Esophagus (tissue), 2 donors: ENCODE data around the gene PCDH9. TPM values are rescaled to one million over a fixed set of nuclear protein-coding genes. Genes with fewer than 3 reads are reported as not detected.
"Not testable (repeated sequence)": the region's sequence is repeated elsewhere in the genome, so short reads cannot be mapped to it uniquely, and the experiment has no call there.

Source experiments
- H3K27ac ChIP-seq, 2 donors: one replicate each; pipeline ENCODE4 v1.5.1; 2013; ENCODE audit warnings: low read depth in 2 of 2, mild to moderate bottlenecking in 2 of 2, inconsistent platforms in 1 of 2, low read length in 1 of 2, moderate library complexity in 1 of 2
- H3K27me3 ChIP-seq, 2 donors: one replicate each; pipeline ENCODE4 v1.6.1; 2013; ENCODE audit warnings: low read length in 2 of 2, control low read depth in 1 of 2, mild to moderate bottlenecking in 1 of 2; ENCODE audit not compliant: insufficient read depth in 2 of 2, control insufficient read depth in 1 of 2
- H3K36me3 ChIP-seq, 2 donors: one replicate each; pipeline ENCODE4 v1.6.1; 2013; ENCODE audit warnings: low read length in 1 of 2; ENCODE audit not compliant: control insufficient read depth in 2 of 2, insufficient read depth in 2 of 2
- H3K4me1 ChIP-seq, 2 donors: one replicate each; pipeline ENCODE4 v1.6.1; 2013; ENCODE audit warnings: low read length in 1 of 2; ENCODE audit not compliant: control insufficient read depth in 2 of 2, insufficient read depth in 2 of 2
- H3K4me3 ChIP-seq, 2 donors: one replicate each; pipeline ENCODE4 v1.5.1; 2013; ENCODE audit warnings: low read length in 2 of 2, mild to moderate bottlenecking in 2 of 2, low read depth in 1 of 2, moderate library complexity in 1 of 2
- H3K9me3 ChIP-seq, 2 donors: one replicate each; pipeline ENCODE4 v1.6.1; 2013; ENCODE audit warnings: mild to moderate bottlenecking in 2 of 2, low read depth in 1 of 2, low read length in 1 of 2, moderate library complexity in 1 of 2; ENCODE audit not compliant: control insufficient read depth in 2 of 2, insufficient read depth in 1 of 2
- WGBS, 2 donors: extraction: QIAGEN DNeasy Blood & Tissue Kit; methylation state at CpG; one replicate each; pipeline ENCODE4 v1.1.7; 2013; 5-methylcytosine and 5-hydroxymethylcytosine counted together
- polyA plus RNA-seq, 2 donors: library from polyadenylated mRNA; stranded (reverse); fragments of 200-250 nt; gene quantifications; one replicate each; pipeline ENCODE4 v1.2.3, GENCODE V29; 2013
- donor health status: healthy with polysubstance abuse.
- donor health status: Bipolar disorder and iron deficiency.

Gene PCDH9
- polyA plus RNA-seq, 2 donors: 0.12 to 0.14 TPM

- WGBS, 2 donors: 67 to 75% methylated on average over 4 of the region's 4 CpGs
- H3K27ac ChIP-seq: no peak overlapping the region
Measured at GRCh38 chr13:66914155-66914554, 316.0 kb downstream of the PCDH9 start.

GRCh38 chr13:66911411-66911939, 318.7 kb downstream of the PCDH9 start:
- no peaks in the 10 kb centered on the region for H3K9me3 ChIP-seq
- 81 to 85% methylated on average over 4 of the region's 4 CpGs for WGBS, 2 donors
- H3K4me1 ChIP-seq: no peaks in the 10 kb centered on the region
- no peaks in the 10 kb centered on the region for H3K36me3 ChIP-seq
- no peak overlapping the region for H3K27ac ChIP-seq
- H3K27me3 ChIP-seq: no peaks in the 10 kb centered on the region
- H3K4me3 ChIP-seq: no peak overlapping the region

More at GRCh38 chr13:66914155-66914554, 316.0 kb downstream of the PCDH9 start:
- no peaks in the 10 kb centered on the region for H3K9me3 ChIP-seq
- H3K4me1 ChIP-seq: no peaks in the 10 kb centered on the region
- no peak overlapping the region for H3K4me3 ChIP-seq
- no peaks in the 10 kb centered on the region for H3K27me3 ChIP-seq
- H3K36me3 ChIP-seq: no peaks in the 10 kb centered on the region

GRCh38 chr13:66899955-66900354, 330.2 kb downstream of the PCDH9 start:
- H3K36me3 ChIP-seq: no peaks in the 10 kb centered on the region
- H3K4me1 ChIP-seq: no peaks in the 10 kb centered on the region
- no peak overlapping the region for H3K4me3 ChIP-seq
- WGBS, 2 donors: 65 to 82% methylated on average over 3 of the region's 3 CpGs
- no peaks in the 10 kb centered on the region for H3K9me3 ChIP-seq
- no peak overlapping the region for H3K27ac ChIP-seq
- H3K27me3 ChIP-seq: no peaks in the 10 kb centered on the region

GRCh38 chr13:66896933-66897332, 333.2 kb downstream of the PCDH9 start:
- Histone ChIP-seq H3K27ac (no peak overlapping the region), H3K4me1 (no peaks in the 10 kb centered on the region), H3K27me3 (no peaks in the 10 kb centered on the region), H3K4me3 (no peak overlapping the region), H3K9me3 (no peaks in the 10 kb centered on the region), H3K36me3 (no peaks in the 10 kb centered on the region)
- WGBS, 2 donors: 17 to 26% methylated on average over 1 of the region's 1 CpG

GRCh38 chr13:66895780-66896179, 334.4 kb downstream of the PCDH9 start:
- no peaks in the 10 kb centered on the region for H3K4me1 ChIP-seq
- H3K9me3 ChIP-seq: no peaks in the 10 kb centered on the region
- no peak overlapping the region for H3K4me3 ChIP-seq
- WGBS, 2 donors: 73 to 74% methylated on average over 5 of the region's 5 CpGs
- H3K27ac ChIP-seq: no peak overlapping the region
- H3K36me3 ChIP-seq: no peaks in the 10 kb centered on the region
- H3K27me3 ChIP-seq: no peaks in the 10 kb centered on the region

GRCh38 chr13:66895320-66895719, 334.8 kb downstream of the PCDH9 start:
- Histone ChIP-seq H3K4me1 (no peaks in the 10 kb centered on the region), H3K27me3 (no peaks in the 10 kb centered on the region), H3K4me3 (no peak overlapping the region), H3K36me3 (no peaks in the 10 kb centered on the region), H3K9me3 (no peaks in the 10 kb centered on the region), H3K27ac (no peak overlapping the region)
- WGBS, 2 donors: 92 to 93% methylated on average over 3 of the region's 3 CpGs

- Histone ChIP-seq H3K36me3 (no peaks in the 10 kb centered on the region), H3K4me1 (no peaks in the 10 kb centered on the region), H3K4me3 (no peak overlapping the region), H3K9me3 (no peaks in the 10 kb centered on the region), H3K27ac (no peak overlapping the region), H3K27me3 (no peaks in the 10 kb centered on the region)
- WGBS, 2 donors: 87 to 88% methylated on average over 1 of the region's 1 CpG
Measured at GRCh38 chr13:66888698-66889097, 341.4 kb downstream of the PCDH9 start.

GRCh38 chr13:66887088-66887487, 343.0 kb downstream of the PCDH9 start:
- Histone ChIP-seq H3K27ac (no peak overlapping the region), H3K4me3 (no peak overlapping the region), H3K4me1 (no peaks in the 10 kb centered on the region), H3K27me3 (no peaks in the 10 kb centered on the region), H3K36me3 (no peaks in the 10 kb centered on the region), H3K9me3 (no peaks in the 10 kb centered on the region)
- WGBS, 2 donors: 21 to 40% methylated on average over 5 of the region's 5 CpGs

DNA sequence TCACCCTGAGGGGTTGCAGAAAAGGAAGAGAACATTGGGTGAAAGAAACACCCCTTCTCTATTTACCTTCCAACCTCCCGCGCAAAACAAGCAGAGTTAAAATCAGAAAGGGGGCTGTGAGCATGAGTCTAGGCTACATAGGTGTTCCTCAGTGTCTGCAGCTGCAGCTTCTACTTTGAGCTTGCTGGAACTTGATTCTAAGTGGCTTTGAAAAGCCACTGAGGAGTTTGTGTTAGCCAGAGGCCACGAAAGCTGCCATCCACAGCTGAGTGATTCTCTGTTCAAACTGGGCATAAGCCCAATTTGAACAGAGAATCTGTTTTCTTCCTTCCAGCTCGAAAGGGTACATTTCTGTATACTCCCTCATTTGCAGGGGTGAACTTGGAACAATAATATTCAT, 343.9 kb downstream of the PCDH9 start:
- no peaks in the 10 kb centered on the region for H3K36me3 ChIP-seq

DNA sequence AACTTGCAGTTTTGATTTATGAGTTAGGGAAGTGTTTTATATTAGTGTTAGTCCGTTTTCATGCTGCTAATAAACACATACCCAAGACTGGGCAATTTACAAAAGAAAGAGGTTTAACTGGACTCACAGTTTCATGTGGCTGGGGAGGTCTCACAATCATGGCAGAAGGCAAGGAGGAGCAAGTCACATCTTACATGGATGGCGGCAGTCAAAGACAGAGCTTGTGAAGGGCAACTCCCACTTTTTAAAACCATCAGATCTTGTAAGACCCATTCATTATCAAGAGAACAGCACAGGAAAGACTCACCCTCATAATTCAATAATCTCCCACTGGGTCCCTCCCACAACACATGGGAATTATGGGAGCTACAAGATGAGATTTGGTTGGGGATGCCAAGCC, 349.0 kb downstream of the PCDH9 start:
- not testable (repeated sequence) for H3K27ac ChIP-seq, H3K4me3 ChIP-seq, H3K27me3 ChIP-seq, H3K9me3 ChIP-seq, H3K4me1 ChIP-seq, H3K36me3 ChIP-seq
- 68 to 71% methylated on average over 2 of the region's 2 CpGs for WGBS, 2 donors

More for the DNA sequence above, 343.9 kb downstream of the PCDH9 start:
- H3K27ac ChIP-seq: no peak overlapping the region
- WGBS, 2 donors: 34 to 43% methylated on average over 4 of the region's 4 CpGs
- H3K4me1 ChIP-seq: no peaks in the 10 kb centered on the region
- H3K4me3 ChIP-seq: no peak overlapping the region
- no peaks in the 10 kb centered on the region for H3K27me3 ChIP-seq
- no peaks in the 10 kb centered on the region for H3K9me3 ChIP-seq
